ENCODE data around the gene POPDC3.

- TF ChIP-seq CTCF (IDR thresholded peaks at IDR 0.05; ENCODE audit: poor library complexity, severe bottlenecking) (no peak), EP300 (conservative IDR thresholded peaks at IDR 0.05; ENCODE audit: poor library complexity, severe bottlenecking) (no peak), POLR2AphosphoS5 (IDR thresholded peaks at IDR 0.05) (no peak)
Measured at GRCh38 chr6:105120570-105120969, 59.2 kb downstream of the POPDC3 start.
